Stimulated activated CD4-positive, alpha-beta T cell treated with anti-CD3 and anti-CD28 coated beads, Interleukin-4, amount 100 ng/mL, for 48 hours (primary cell): ENCODE results near the gene MOBP.

Experiments used
- DNase-seq, 2 donors: peaks; one replicate each; pipeline ENCODE4 v3.0.0-alpha.2; 2020; ENCODE audit warnings: low read depth in 2 of 2

The MOBP gene

GRCh38 chr3:39497753-39498152 lies 30.3 kb downstream of the MOBP start:
- no peak for DNase-seq

GRCh38 chr3:39499651-39500273 lies 32.3 kb downstream of the MOBP start:
- DNase-seq: no peak

- no peak for DNase-seq
These were observed 33.6 kb downstream of the MOBP start for GRCh38 chr3:39501059-39501458.

GRCh38 chr3:39501968-39502837 lies 34.7 kb downstream of the MOBP start:
- DNase-seq: no peak

- DNase-seq: no peak
These were observed 35.3 kb downstream of the MOBP start for GRCh38 chr3:39502838-39503145.

- no peak for DNase-seq
These were observed 38.6 kb downstream of the MOBP start for GRCh38 chr3:39505866-39506742.

- DNase-seq: no peak
These were observed 39.4 kb downstream of the MOBP start for GRCh38 chr3:39506863-39507262.

- no peak for DNase-seq
These were observed 46.4 kb downstream of the MOBP start for GRCh38 chr3:39513791-39514369.

GRCh38 chr3:39515681-39516441 lies 48.4 kb downstream of the MOBP start:
- no peak for DNase-seq

GRCh38 chr3:39519103-39519502 lies 51.6 kb downstream of the MOBP start:
- DNase-seq: no peak

- no peak for DNase-seq
These were observed 52.2 kb downstream of the MOBP start for GRCh38 chr3:39519554-39520288.

- no peak for DNase-seq
These were observed 54.0 kb downstream of the MOBP start for GRCh38 chr3:39521456-39521855.

- no peak for DNase-seq
These were observed 56.6 kb downstream of the MOBP start for GRCh38 chr3:39524107-39524506.

- DNase-seq: no peak
These were observed 61.4 kb downstream of the MOBP start for GRCh38 chr3:39528844-39529243.

GRCh38 chr3:39529577-39529976 lies 62.1 kb downstream of the MOBP start:
- no peak for DNase-seq

- no peak for DNase-seq
These were observed 63.6 kb downstream of the MOBP start for GRCh38 chr3:39531066-39531465.

- DNase-seq: no peak
These were observed 64.2 kb downstream of the MOBP start for GRCh38 chr3:39531665-39532064.

- no peak for DNase-seq
These were observed 65.3 kb downstream of the MOBP start for GRCh38 chr3:39532777-39533176.

- no peak for DNase-seq
These were observed 65.7 kb downstream of the MOBP start for GRCh38 chr3:39533226-39533625.

- DNase-seq: no peak
These were observed 72.9 kb downstream of the MOBP start for GRCh38 chr3:39540162-39540921.
